Adrenal gland (tissue), 12 donors: Measurements from ENCODE around the gene PACS2. TPM values are rescaled to one million over a fixed set of nuclear protein-coding genes. Genes with fewer than 3 reads are reported as not detected.
"Not testable (repeated sequence)": the region's sequence is repeated elsewhere in the genome, so short reads cannot be mapped to it uniquely, and the experiment has no call there.

Experiments used
- DNase-seq, 7 donors: peaks; one replicate each; pipeline ENCODE4 v3.0.0-alpha.2; 2019 to 2020
- H3K27ac ChIP-seq, 5 donors: fragments of 200-600 bp; sonication (generic) in 4 of 5; 1 replicate in 3 of 5; 2 replicates in 2 of 5; pipeline versions ENCODE4 v1.5.1 to v1.8.0; 2016 to 2020; ENCODE audit warnings: mild to moderate bottlenecking in 1 of 5
- H3K27me3 ChIP-seq: fragments of 200-600 bp; 2 replicates; pipeline ENCODE4 v1.8.0; 2021
- H3K36me3 ChIP-seq, 2 donors: fragments of 200-600 bp; replicated peaks in 1 of 2; 1 replicate in 1 of 2; 2 replicates in 1 of 2; pipeline versions ENCODE4 v1.5.1 to v1.8.0; 2018 to 2022
- H3K4me1 ChIP-seq, 2 donors: fragments of 200-600 bp; replicated peaks in 1 of 2; 1 replicate in 1 of 2; 2 replicates in 1 of 2; pipeline versions ENCODE4 v1.5.1 to v1.8.0; 2018 to 2021
- H3K4me3 ChIP-seq, 4 donors: fragments of 200-600 bp; sonication (generic) in 3 of 4; one replicate each; pipeline ENCODE4 v1.5.1; 2016 to 2018
- H3K9me3 ChIP-seq, 3 donors: fragments of 200-600 bp; sonication (generic) in 1 of 3; replicated peaks in 1 of 3; 1 replicate in 2 of 3; 2 replicates in 1 of 3; pipeline versions ENCODE4 v1.5.1 to v1.8.0; 2016 to 2021
- CTCF ChIP-seq, 6 experiments: fragments of 450-650 bp in 4 of 6; fragments of 200-600 bp in 2 of 6; sonication (generic) in 1 of 6; IDR thresholded peaks; 1 replicate in 5 of 6; 2 replicates in 1 of 6; pipeline versions ENCODE4 v1.5.1 to v1.8.0; 2016 to 2021; ENCODE audit warnings: antibody characterized with exemption in 6 of 6, mild to moderate bottlenecking in 2 of 6, moderate library complexity in 1 of 6
- POLR2A ChIP-seq, 2 donors: fragments of 450-650 bp; IDR thresholded peaks; one replicate each; pipeline ENCODE4 v1.6.1; 2017; ENCODE audit warnings: antibody characterized with exemption in 2 of 2, mild to moderate bottlenecking in 2 of 2, moderate library complexity in 1 of 2
- WGBS, 4 donors: extraction: QIAGEN DNeasy Blood & Tissue Kit in 2 of 4; methylation state at CpG; one replicate each; pipeline versions ENCODE4 v1.1.5 to v1.1.7; 2013 to 2017; 5-methylcytosine and 5-hydroxymethylcytosine counted together
- intact Hi-C, 2 donors: fragments of 100-400 bp; cut with DNase I; formaldehyde crosslinking; loops; one replicate each; pipeline versions ENCODE4 v1.14.1 to v1.15.0; 2022 to 2023
- polyA plus RNA-seq, 3 donors: library from polyadenylated mRNA; stranded (reverse); fragments of 200-250 nt in 2 of 3; fragments of 350-450 nt in 1 of 3; fragmentation: Illumina TruSeq in 1 of 3; extraction: RNeasy Lipid Tissue Mini Kit (QIAGEN cat#74804) in 1 of 3; gene quantifications; one replicate each; pipeline ENCODE4 v1.2.3, GENCODE V29; 2013 to 2014
- total RNA-seq, 9 donors: library from RNA; depleted of rRNA in 4 of 9; stranded (reverse); fragments of >200 nt in 4 of 9; fragments of 120-200 nt in 1 of 9; fragmentation: NEBNext Ultra II Directional in 1 of 9; extraction: Animal tissue kit (Norgen Biotek cat#: 25700) in 1 of 9; gene quantifications; one replicate each; pipeline versions ENCODE4 v1.1.0 to v1.2.4, GENCODE V29; 2013 to 2023
- donor health status: healthy with polysubstance abuse.
- donor health status: Bipolar disorder and iron deficiency.
- donor health status: DM: yes; HTN: yes; CAD: no.
- donor health status: DM: no; HTN: no; CAD: no.
- donor health status: DM: no; HTN: no; CAD: no.
- donor health status: DM: yes; HTN: yes; CAD: no.

PACS2 gene
- total and polyA plus RNA-seq, 12 donors, result 19.5 to 221 (median 81.1) TPM

- no peaks in the 10 kb centered on the region for H3K36me3 ChIP-seq
- TF ChIP-seq POLR2A (IDR thresholded peaks at IDR 0.05) (no peak), CTCF (IDR thresholded peaks at IDR 0.05) (no peak)
- DNase-seq, result no peak
- 54 to 62% (median 61%) methylated on average over 14 to 15 of the region's 15 CpGs for WGBS, 4 donors
- H3K27ac ChIP-seq, result no peak overlapping the region
- H3K4me1 ChIP-seq, result peaks cover 0 to 3% of the 10 kb centered on the region in 2 donors
- no peaks in the 10 kb centered on the region for H3K27me3 ChIP-seq
- no peaks in the 10 kb centered on the region for H3K9me3 ChIP-seq
- no peak overlapping the region for H3K4me3 ChIP-seq
- intact Hi-C loops, result loop anchor here in 1 of 2 donors (5.0 kb wide), 1 partner anchor 82 kb away; no protein-coding TSS in a partner anchor
Measured at GRCh38 chr14:105283899-105284298, 30.6 kb upstream of the PACS2 start.

- intact Hi-C loops, result no loop called here
- DNase-seq, result no peak
- WGBS, 4 donors, result 89 to 96% (median 92%) methylated on average over 8 of the region's 8 CpGs
Measured at GRCh38 chr14:105285174-105285573, 29.4 kb upstream of the PACS2 start.

GRCh38 chr14:105286759-105287144, 27.8 kb upstream of the PACS2 start:
- intact Hi-C loops, result no loop called here
- Histone ChIP-seq H3K9me3 (no peaks in the 10 kb centered on the region), H3K27ac (no peak overlapping the region), H3K27me3 (no peaks in the 10 kb centered on the region), H3K36me3 (no peaks in the 10 kb centered on the region), H3K4me1 (no peaks in the 10 kb centered on the region), H3K4me3 (no peak overlapping the region)
- no peak for DNase-seq
- TF ChIP-seq CTCF (IDR thresholded peaks at IDR 0.05) (no peak), POLR2A (IDR thresholded peaks at IDR 0.05) (no peak)
- 87 to 95% (median 92%) methylated on average over 5 to 9 of the region's 9 CpGs for WGBS, 4 donors

More at GRCh38 chr14:105285174-105285573, 29.4 kb upstream of the PACS2 start:
- Histone ChIP-seq H3K9me3 (no peaks in the 10 kb centered on the region), H3K27ac (no peak overlapping the region), H3K4me3 (no peak overlapping the region), H3K4me1 (peaks cover 0 to 3% of the 10 kb centered on the region in 2 donors), H3K27me3 (no peaks in the 10 kb centered on the region), H3K36me3 (no peaks in the 10 kb centered on the region)
- no peak for TF ChIP-seq CTCF (IDR thresholded peaks at IDR 0.05)

GRCh38 chr14:105287249-105288102, 27.1 kb upstream of the PACS2 start:
- intact Hi-C loops, result no loop called here
- Histone ChIP-seq H3K4me3 (no peak overlapping the region), H3K27ac (no peak overlapping the region), H3K27me3 (no peaks in the 10 kb centered on the region), H3K4me1 (peaks cover 0 to 2% of the 10 kb centered on the region in 2 donors), H3K36me3 (no peaks in the 10 kb centered on the region), H3K9me3 (no peaks in the 10 kb centered on the region)
- 79 to 93% (median 84%) methylated on average over 15 to 24 of the region's 24 CpGs for WGBS, 4 donors
- TF ChIP-seq POLR2A (IDR thresholded peaks at IDR 0.05) (no peak), CTCF (IDR thresholded peaks at IDR 0.05) (no peak)
- DNase-seq, result no peak

GRCh38 chr14:105288936-105289335, 25.6 kb upstream of the PACS2 start:
- WGBS, 4 donors, result 88 to 93% (median 92%) methylated on average over 6 of the region's 6 CpGs
- H3K9me3 ChIP-seq, H3K36me3 ChIP-seq, intact Hi-C loops, H3K27me3 ChIP-seq, DNase-seq, H3K4me3 ChIP-seq, H3K27ac ChIP-seq: not testable (repeated sequence)
- H3K4me1 ChIP-seq, result peaks cover 0 to 16% of the 10 kb centered on the region in 2 donors
